Loucy (cell line): ENCODE measurements around the gene NPEPPS.

Source experiments
- H2AFZ ChIP-seq: fragments of 200-600 bp; sonication (generic); 2 replicates; pipeline ENCODE4 v1.6.0; 2016; ENCODE audit warnings: antibody characterized with exemption, mild to moderate bottlenecking, low read length, moderate library complexity
- H3F3A ChIP-seq: fragments of 200-600 bp; 2 replicates; pipeline ENCODE4 v1.6.0; 2016; ENCODE audit warnings: antibody characterized with exemption, low read depth, mild to moderate bottlenecking
- H3K27me3 ChIP-seq: fragments of 200-600 bp; sonication (generic); 2 replicates; pipeline ENCODE4 v1.6.1; 2014; ENCODE audit warnings: low read length, mild to moderate bottlenecking; ENCODE audit not compliant: insufficient read depth, poor library complexity, severe bottlenecking
- H3K36me3 ChIP-seq: fragments of 200-600 bp; sonication (generic); 2 replicates; pipeline ENCODE4 v1.6.1; 2016; ENCODE audit warnings: low read length; ENCODE audit not compliant: insufficient read depth
- H3K4me1 ChIP-seq: fragments of 200-600 bp; sonication (generic); 2 replicates; pipeline ENCODE4 v1.5.1; 2014; ENCODE audit warnings: low read length, mild to moderate bottlenecking; ENCODE audit not compliant: insufficient read depth, poor library complexity, severe bottlenecking
- H3K4me2 ChIP-seq: fragments of 200-600 bp; sonication (generic); 2 replicates; pipeline ENCODE4 v1.6.0; 2014; ENCODE audit warnings: antibody characterized with exemption, low read length, low read depth, mild to moderate bottlenecking; ENCODE audit not compliant: poor library complexity, severe bottlenecking
- H3K4me3 ChIP-seq: fragments of 200-600 bp; sonication (generic); 2 replicates; pipeline ENCODE4 v1.5.1; 2014; ENCODE audit warnings: low read length, mild to moderate bottlenecking, mixed read lengths; ENCODE audit not compliant: poor library complexity, severe bottlenecking
- H3K79me2 ChIP-seq: fragments of 200-600 bp; sonication (generic); 2 replicates; pipeline ENCODE4 v1.6.1; 2014; ENCODE audit warnings: low read length; ENCODE audit not compliant: insufficient read depth
- H3K9ac ChIP-seq: fragments of 200-600 bp; sonication (generic); 2 replicates; pipeline ENCODE4 v1.6.0; 2014; ENCODE audit warnings: mild to moderate bottlenecking, low read depth, low read length, moderate library complexity; ENCODE audit not compliant: poor library complexity, severe bottlenecking
- H3K9me2 ChIP-seq: fragments of 200-600 bp; sonication (generic); replicated peaks from 2 replicates; pipeline ENCODE4 v1.6.1; 2016; ENCODE audit warnings: low read depth, low read length, mixed read lengths
- H3K9me3 ChIP-seq: fragments of 200-600 bp; sonication (generic); 2 replicates; pipeline ENCODE4 v1.6.1; 2014; ENCODE audit warnings: mild to moderate bottlenecking, antibody characterized with exemption, low read length, low read depth; ENCODE audit not compliant: insufficient read depth
- H4K20me1 ChIP-seq: fragments of 200-600 bp; sonication (generic); 2 replicates; pipeline ENCODE4 v1.6.0; 2014; ENCODE audit warnings: antibody characterized with exemption, low read length, mild to moderate bottlenecking; ENCODE audit not compliant: insufficient read depth, poor library complexity, severe bottlenecking
- CTCF ChIP-seq: fragments of 200-600 bp; sonication (generic); conservative IDR thresholded peaks from 2 replicates; pipeline ENCODE4 v1.5.1; 2014; ENCODE audit warnings: mild to moderate bottlenecking, antibody characterized with exemption, low read length
- EZH2phosphoT487 ChIP-seq: fragments of 200-600 bp; IDR thresholded peaks from 2 replicates; pipeline ENCODE4 v1.6.1; 2018; ENCODE audit warnings: antibody characterized with exemption, mild to moderate bottlenecking, moderate library complexity, borderline replicate concordance

NPEPPS gene

GRCh38 chr17:47630614-47631013, 99.7 kb downstream of the NPEPPS start:
- Histone ChIP-seq H3K36me3 (no peaks in the 10 kb centered on the region), H3K9me3 (no peaks in the 10 kb centered on the region), H3K9ac (no peak overlapping the region), H3K4me1 (no peaks in the 10 kb centered on the region), H3K4me3 (no peak overlapping the region), H2AFZ (no peak overlapping the region), H3K4me2 (no peak overlapping the region), H3K9me2 (no peaks in the 10 kb centered on the region), H4K20me1 (no peaks in the 10 kb centered on the region), H3K27me3 (no peaks in the 10 kb centered on the region), H3F3A (no peaks in the 10 kb centered on the region), H3K79me2 (no peaks in the 10 kb centered on the region)
- TF ChIP-seq CTCF: no peak
- TF ChIP-seq EZH2phosphoT487: no peak

GRCh38 chr17:47632991-47633390, 102.1 kb downstream of the NPEPPS start:
- no peak overlapping the region for H3K4me2 ChIP-seq
- H3K4me3 ChIP-seq: no peak overlapping the region
- H3K79me2 ChIP-seq: no peaks in the 10 kb centered on the region
- H3K9me3 ChIP-seq: no peaks in the 10 kb centered on the region
- no peaks in the 10 kb centered on the region for H3F3A ChIP-seq
- no peak overlapping the region for H2AFZ ChIP-seq
- H3K27me3 ChIP-seq: no peaks in the 10 kb centered on the region
- H3K36me3 ChIP-seq: no peaks in the 10 kb centered on the region
- no peak overlapping the region for H3K9ac ChIP-seq
- no peak for TF ChIP-seq EZH2phosphoT487
- no peak for TF ChIP-seq CTCF
- H4K20me1 ChIP-seq: no peaks in the 10 kb centered on the region
- H3K9me2 ChIP-seq: no peaks in the 10 kb centered on the region
- peaks cover 9% of the 10 kb centered on the region for H3K4me1 ChIP-seq

GRCh38 chr17:47633996-47634395, 103.1 kb downstream of the NPEPPS start:
- no peaks in the 10 kb centered on the region for H3K27me3 ChIP-seq
- no peak overlapping the region for H3K4me3 ChIP-seq
- no peaks in the 10 kb centered on the region for H3K79me2 ChIP-seq
- no peak overlapping the region for H3K4me2 ChIP-seq
- H3K9ac ChIP-seq: no peak overlapping the region
- no peaks in the 10 kb centered on the region for H3K9me2 ChIP-seq
- H4K20me1 ChIP-seq: no peaks in the 10 kb centered on the region
- TF ChIP-seq CTCF: no peak
- no peak for TF ChIP-seq EZH2phosphoT487
- no peaks in the 10 kb centered on the region for H3K36me3 ChIP-seq
- no peak overlapping the region for H2AFZ ChIP-seq
- no peaks in the 10 kb centered on the region for H3K9me3 ChIP-seq
- no peaks in the 10 kb centered on the region for H3F3A ChIP-seq
- peaks cover 9% of the 10 kb centered on the region for H3K4me1 ChIP-seq
